Measurements from ENCODE around the gene RGS3.
"Not testable (repeated sequence)": the region's sequence is repeated elsewhere in the genome, so short reads cannot be mapped to it uniquely, and the experiment has no call there.

The RGS3 gene

GRCh38 chr9:113548221-113549041 lies 84.9 kb downstream of the RGS3 start:
- peak; percentile 91 for DNase-seq (ENCODE audit: low spot score)

DNA sequence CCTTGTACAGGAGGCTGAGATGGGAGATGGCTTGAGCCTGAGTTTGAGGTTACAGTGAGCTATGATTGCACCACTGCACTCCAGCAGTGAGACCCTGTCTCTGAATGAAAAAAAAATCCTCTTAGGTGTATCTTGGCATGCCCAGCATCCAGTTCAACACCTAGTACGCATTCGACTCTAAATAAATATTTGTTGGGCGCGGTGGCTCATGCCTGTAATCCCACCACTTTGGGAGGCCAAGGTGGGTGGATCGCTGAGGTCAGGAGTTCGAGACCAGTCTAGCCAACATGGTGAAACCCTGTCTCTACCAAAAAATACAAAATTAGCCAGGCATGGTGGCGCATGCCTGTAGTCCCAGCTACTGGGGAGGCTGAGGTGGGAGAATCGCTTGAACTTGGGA lies 86.4 kb downstream of the RGS3 start:
- not testable (repeated sequence) for DNase-seq (ENCODE audit: low spot score)

GRCh38 chr9:113556877-113557593 lies 93.5 kb downstream of the RGS3 start:
- DNase-seq (ENCODE audit: low spot score): no peak

DNA sequence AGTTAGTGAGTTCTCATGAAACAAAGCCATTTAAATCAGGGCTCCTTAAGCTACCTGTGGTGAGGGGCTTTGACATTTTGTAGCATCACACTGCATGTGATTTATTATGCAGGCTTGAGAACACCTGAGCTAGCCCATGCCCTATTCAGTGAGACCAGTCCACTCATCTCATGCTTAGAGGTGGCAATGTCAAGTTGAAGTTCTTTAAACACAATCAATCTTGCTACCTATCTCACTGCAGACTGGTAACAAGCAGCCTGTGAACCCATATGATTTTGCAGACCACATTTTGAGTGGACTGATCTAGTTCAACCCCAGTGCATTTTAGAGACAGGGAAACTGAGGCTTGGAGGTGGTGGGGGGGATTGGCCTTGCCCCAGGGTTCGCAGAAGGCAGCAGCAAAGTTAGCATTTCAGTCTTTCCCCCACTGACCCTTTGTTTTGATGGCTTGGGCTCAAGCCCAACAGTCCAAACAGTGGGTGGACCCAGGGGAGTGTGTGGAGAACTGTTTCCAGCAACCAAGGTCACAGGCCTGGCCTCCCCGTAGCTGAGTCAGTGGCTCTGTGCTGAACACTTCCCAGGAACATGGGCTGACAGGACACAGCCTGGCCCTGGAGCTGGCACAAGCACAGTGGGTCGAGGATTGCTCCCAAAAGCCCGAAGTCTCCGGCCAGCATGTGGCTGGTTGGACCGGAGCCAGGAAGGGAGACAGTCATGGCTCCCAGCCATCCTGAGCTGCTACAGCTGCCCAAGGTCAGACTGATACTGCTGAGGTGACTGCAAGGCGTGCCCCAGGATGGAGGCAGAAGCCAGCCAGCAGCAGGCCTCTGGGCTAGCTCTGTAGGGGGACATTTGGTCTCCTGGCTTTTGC lies 95.3 kb downstream of the RGS3 start:
- no peak for DNase-seq (ENCODE audit: low spot score)

GRCh38 chr9:113559834-113560800 lies 96.6 kb downstream of the RGS3 start:
- DNase-seq (ENCODE audit: low spot score): no peak

DNA sequence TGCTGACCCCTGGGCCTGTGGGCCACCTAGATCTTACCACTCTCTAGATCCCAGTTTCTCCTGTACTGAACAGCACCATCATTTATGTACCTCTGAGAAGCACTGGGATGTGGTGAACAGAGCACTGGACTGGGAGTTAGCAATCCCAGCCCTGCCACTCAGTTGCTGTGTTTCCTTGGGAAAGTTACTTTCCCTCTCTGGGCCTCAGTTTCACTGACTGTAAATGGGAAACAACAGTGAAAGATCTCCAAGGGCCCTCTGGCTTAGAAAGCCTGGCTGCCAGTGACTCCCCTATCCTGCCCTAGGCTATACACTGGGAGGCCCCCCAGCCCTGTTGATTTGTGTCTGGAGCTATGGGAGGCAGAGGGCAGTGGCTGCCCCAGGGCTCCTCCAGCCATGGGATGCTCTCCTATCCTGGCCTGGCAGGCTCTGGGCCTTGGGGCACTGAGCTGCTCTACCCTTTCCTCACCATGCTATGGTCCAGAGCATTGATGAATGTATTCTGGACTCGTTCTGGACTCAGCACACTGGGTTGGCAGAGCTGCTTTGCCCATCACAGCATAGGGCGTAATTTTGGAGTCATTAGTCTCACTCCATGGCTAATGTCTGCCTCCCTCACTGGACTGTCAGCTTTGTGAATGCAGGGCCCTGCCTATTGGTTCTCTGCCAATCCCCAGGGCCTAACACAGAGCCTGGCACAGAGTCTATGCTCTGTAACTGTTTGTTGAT lies 99.3 kb downstream of the RGS3 start:
- no peak for DNase-seq (ENCODE audit: low spot score)

GRCh38 chr9:113563826-113564497 lies 100.4 kb downstream of the RGS3 start:
- DNase-seq (ENCODE audit: low spot score): no peak

DNA sequence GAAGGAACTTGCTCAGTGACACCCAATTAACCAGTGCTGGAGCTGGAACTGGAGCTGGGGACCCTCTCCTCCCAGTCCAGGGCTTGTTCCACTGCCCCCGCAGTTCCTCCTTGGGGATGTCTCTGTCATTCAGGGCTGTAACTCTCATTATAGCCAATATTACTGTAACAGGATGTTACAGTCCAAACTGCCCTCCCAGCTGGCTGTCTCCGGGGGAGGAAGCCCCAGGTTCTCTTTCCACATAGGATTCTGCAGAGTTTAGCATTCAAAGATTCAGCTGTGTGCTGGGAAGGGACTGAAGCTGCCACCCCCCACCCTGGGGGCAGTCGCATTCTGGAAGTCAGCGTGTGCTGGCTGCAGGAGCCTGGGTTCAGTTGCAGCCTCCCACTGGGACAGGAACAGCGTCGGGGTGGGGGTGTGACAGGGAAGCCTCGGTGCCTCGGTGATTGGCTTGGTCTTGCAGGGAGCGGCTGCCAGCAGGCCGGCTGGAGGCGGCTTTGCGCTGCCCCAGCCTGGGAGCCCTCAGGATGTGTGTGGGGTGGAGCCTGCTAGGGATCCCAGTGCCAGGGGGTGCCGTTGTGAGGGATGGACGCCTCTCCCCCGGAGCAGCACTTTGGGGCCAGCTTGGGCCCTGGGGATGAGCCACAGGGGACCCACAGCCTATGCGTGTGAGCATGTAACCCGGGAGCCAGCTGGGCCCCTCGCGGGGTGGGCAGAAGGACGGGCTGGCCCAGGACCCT lies 101.1 kb downstream of the RGS3 start:
- peak; percentile 81 for DNase-seq (ENCODE audit: low spot score)

DNA sequence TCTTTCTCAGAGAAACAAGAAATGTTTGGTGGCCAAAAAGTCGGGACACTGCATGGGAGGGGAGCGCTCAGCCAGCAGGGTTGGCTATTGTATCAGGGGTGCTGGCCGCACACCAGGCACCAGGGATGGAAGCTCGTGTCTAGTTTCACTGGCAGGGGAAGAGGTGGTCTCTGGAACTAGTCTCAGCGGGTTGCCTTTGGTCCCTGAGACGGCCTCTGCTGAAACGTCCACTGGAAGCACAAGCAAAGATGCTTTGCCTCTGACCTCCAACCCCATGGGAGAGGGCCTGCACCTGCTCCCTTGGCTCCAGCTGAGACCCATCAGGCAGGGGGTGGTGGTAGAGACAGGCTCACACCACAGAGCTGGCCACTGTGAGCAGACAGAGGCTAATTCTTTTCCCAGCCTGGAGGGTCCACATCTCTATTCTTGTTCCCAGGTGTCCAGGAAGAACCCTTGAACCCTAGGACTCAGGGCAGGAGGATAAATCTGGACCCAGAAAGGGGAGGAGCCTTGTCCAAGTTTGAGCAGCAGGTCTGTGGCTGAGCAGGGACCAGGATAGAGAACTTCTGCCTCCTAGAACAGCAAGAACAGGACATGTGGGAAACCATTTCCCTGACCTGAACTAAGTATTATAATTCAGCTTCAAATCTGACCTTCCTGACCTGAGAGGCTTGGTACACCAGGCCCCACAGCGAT lies 102.6 kb downstream of the RGS3 start:
- DNase-seq (ENCODE audit: low spot score): no peak

GRCh38 chr9:113566712-113567071 lies 103.2 kb downstream of the RGS3 start:
- no peak for DNase-seq (ENCODE audit: low spot score)

DNA sequence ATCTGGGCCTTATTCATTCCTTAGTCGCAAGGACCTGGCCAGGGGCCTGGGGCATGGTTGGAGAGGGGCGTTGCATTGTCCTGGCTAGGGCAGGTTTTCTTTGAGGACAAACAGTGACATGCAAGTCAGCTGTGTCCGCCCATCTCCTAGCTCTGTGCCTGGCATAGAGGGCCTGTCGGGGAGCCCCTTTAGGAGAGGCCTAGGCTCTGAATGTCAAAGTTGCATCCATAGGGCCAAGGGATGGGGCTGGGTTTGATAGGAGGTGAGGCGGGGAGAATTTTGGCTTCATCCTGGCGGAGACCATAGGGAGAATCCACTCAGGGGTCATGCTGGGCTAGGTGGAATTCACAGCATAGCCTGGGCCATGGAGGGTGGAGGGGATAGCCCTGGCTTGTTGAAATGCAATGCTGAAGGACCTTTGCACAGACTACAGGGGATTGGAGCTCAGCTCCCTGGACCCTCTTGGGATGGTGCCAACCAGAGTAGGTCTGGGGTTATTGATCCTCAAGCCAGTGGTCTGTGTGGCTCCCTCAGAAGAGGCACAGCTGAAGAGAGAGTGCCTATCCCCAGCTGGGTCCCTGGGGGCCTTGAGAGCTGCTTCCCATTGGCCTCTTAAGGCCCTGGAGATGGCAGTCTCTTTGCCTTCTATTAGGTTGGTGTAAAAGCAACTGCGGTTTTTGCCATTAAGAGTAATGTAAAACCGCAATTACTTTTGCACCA lies 104.0 kb downstream of the RGS3 start:
- no peak for DNase-seq (ENCODE audit: low spot score)

- DNase-seq (ENCODE audit: low spot score): no peak
Measured at GRCh38 chr9:113568081-113568435, 104.5 kb downstream of the RGS3 start.

- DNase-seq (ENCODE audit: low spot score): no peak
Measured at GRCh38 chr9:113568571-113569321, 105.2 kb downstream of the RGS3 start.

DNA sequence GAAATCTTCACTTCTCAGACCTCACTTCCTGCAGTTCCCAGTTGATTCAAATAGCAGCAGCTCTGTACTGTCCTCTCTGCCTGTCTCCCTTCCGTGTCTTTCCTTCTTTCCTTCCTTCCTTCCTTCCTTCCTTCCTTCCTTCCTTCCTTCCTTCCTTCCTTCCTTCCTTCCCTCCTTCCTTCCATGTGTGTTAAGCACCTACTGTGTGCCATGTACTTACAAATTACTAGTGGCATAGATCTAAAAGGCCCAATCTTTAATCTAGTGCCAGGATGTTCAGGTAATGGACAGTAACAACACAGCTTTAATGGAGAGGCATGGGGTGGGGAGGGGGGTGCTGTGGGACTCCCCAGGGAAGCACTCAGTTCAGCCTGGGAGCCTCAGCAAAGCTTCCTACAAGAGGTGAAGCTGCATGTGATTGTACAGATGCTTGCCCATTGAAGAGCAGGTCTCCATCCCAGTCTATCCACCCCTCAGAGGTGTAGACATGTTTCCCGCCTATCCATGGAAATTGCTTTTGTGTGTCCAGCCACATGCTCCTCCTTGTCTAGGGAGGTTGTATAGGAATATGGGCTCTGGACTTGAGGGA lies 106.0 kb downstream of the RGS3 start:
- no peak for DNase-seq (ENCODE audit: low spot score)

- no peak for DNase-seq (ENCODE audit: low spot score)
Measured at GRCh38 chr9:113570106-113570505, 106.6 kb downstream of the RGS3 start.

DNA sequence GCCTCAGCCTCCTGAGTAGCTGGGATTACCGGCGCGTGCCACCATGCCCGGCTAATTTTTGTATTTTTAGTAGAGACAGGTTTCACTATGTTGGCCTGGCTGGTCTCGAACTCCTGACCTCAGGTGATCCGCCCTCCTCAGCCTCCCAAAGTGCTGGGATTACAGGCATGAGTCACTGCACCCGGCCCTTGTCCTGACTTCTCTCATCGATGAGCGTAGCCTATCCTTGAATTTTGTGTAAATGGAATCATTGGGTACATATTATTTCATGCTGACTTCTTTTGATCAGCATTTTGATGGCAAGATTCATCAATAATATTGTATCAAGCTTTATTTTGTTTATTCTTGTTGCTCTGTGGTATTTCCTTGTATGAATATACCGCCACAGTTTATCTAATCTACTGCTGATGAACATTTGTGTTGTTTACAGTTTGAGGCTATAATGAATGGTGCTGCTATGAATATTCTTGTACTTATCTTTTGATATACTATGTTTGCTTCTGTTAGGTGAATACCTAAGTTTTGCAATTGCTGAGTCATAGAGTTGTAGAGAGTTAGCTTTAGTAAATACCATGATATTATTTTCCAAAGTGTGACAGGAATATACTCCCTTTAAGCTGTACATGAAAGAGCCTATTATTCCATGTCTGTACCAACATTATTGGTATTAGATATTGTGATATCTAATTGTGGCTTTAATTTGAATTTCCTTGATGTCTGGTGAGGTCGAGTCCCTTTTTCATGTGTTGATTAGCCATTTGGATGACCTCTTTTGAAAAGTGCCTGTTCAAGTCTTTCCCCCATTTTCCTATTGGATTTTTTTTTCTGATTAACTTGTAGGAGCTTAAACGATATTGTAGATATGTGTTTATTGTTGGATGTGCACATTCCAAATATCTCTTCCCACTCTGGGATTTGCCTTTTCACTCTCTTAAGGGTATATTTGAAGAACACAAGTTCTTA lies 107.5 kb downstream of the RGS3 start:
- no peak for DNase-seq (ENCODE audit: low spot score)

Measured in SW480 (cell line).